Measurements from ENCODE around the gene TP53BP2.
A peak's percentile ranks its signal among the peaks of the same experiment; 100 is the strongest.

Gene TP53BP2

GRCh38 chr1:223775054-223775453, 70.7 kb downstream of the TP53BP2 start:
- DNase-seq (ENCODE audit: low read depth): peak; percentile 22
- no peak overlapping the region for H3K4me3 ChIP-seq (ENCODE audit: low read length)
- TF ChIP-seq CTCF (IDR thresholded peaks at IDR 0.05; ENCODE audit: insufficient read depth, low read depth, low read length, missing control alignments): no peak

DNA sequence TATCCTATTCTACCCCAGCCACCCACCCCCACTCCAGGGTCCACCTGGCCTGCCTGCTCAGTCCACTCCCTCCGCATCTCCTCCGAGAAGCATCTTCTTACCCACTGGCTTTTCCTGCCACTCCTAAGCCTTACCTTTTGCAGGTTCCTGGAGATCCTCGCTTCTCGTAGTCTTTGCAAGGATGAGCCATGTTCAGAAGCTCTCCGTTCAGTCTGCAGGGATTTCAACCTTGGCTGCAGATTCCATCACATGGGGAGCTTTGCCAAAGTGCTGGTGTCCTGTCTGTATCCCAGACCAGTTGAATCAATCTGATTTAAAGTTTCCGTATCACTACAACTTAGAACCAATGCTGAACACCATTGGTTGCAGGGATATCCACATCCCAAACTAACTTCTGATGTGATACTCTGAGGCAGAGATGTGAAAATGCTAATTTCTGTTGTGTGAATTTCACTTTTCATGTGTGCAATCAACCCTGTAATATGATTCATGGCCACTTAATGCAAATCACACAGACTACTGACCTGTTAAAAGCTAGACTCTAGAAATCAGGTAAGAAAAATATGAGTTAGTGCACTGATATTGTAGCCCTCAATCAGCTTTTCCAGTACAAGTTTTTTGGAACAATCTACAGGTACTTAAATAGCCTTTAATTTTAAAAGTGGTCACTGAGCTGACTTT, 71.5 kb downstream of the TP53BP2 start:
- no peak for DNase-seq (ENCODE audit: low read depth)
- no peak overlapping the region for H3K4me3 ChIP-seq (ENCODE audit: low read length)

GRCh38 chr1:223772771-223773160, 73.0 kb downstream of the TP53BP2 start:
- DNase-seq (ENCODE audit: low read depth): no peak
- H3K4me3 ChIP-seq (ENCODE audit: low read length): no peak overlapping the region
- TF ChIP-seq CTCF (IDR thresholded peaks at IDR 0.05; ENCODE audit: insufficient read depth, low read depth, low read length, missing control alignments): no peak

More for the DNA sequence above, 71.5 kb downstream of the TP53BP2 start:
- TF ChIP-seq CTCF (IDR thresholded peaks at IDR 0.05; ENCODE audit: insufficient read depth, low read depth, low read length, missing control alignments): no peak

DNA sequence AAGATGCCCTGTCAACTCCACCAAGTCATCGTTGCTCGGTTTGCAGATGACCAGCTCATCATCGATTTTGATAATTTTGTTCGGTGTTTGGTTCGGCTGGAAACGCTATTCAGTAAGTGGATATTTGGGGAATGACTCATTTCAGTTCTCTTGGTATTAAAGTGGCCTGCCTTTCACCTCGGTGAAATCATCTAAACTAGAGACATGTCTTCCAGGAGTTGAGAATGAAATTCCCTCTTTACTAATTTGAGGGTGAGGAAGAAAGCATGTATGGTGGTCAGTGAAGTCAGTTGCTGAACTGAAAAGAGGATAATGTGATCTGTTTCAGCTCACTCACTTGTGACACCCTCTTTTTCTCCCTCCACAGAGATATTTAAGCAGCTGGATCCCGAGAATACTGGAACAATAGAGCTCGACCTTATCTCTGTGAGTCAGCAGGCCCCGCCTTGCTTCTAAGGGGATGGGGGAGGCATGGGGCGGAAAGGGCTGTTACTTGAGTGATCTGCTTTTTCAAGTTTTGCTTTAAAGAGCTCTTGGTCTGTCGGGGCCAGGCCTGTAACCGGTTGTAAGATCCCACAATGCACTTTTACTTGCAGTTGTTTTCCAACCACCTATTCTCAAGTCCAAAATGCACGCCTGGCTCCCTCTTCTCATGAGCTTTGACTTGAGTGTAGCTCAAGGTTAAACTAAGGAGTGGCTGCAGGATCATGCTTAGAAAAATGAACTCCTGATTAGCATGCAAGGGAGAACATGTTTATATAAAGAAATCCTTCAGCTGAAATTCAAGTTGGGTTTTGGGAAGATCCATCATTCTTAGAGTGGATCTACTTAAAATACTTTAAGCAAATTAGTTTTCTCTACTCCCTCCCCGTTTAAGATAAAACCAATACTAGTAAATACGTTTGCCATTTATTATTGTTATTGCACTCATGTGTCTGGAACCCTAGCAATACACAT, 73.7 kb downstream of the TP53BP2 start:
- TF ChIP-seq CTCF (IDR thresholded peaks at IDR 0.05; ENCODE audit: insufficient read depth, low read depth, low read length, missing control alignments): no peak
- H3K4me3 ChIP-seq (ENCODE audit: low read length): no peak overlapping the region
- DNase-seq (ENCODE audit: low read depth): peak; percentile 72

DNA sequence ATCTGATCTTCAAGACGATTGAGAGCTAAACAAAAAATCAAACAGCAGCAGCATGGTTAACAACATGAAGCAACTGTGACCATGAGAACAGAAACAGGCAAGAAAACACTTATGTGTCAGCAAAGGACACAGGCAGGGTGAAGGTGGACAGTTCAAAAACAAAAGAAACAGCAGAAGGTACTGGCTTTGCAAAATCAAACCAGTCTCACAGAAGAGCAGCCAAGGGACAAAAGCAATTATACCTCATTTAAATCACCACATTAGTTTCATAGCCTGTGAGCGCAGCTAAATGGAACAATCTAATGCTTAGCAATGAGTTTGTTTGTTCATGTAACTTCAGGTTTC, 74.3 kb downstream of the TP53BP2 start:
- TF ChIP-seq CTCF (IDR thresholded peaks at IDR 0.05; ENCODE audit: insufficient read depth, low read depth, low read length, missing control alignments): no peak
- no peak overlapping the region for H3K4me3 ChIP-seq (ENCODE audit: low read length)
- no peak for DNase-seq (ENCODE audit: low read depth)

DNA sequence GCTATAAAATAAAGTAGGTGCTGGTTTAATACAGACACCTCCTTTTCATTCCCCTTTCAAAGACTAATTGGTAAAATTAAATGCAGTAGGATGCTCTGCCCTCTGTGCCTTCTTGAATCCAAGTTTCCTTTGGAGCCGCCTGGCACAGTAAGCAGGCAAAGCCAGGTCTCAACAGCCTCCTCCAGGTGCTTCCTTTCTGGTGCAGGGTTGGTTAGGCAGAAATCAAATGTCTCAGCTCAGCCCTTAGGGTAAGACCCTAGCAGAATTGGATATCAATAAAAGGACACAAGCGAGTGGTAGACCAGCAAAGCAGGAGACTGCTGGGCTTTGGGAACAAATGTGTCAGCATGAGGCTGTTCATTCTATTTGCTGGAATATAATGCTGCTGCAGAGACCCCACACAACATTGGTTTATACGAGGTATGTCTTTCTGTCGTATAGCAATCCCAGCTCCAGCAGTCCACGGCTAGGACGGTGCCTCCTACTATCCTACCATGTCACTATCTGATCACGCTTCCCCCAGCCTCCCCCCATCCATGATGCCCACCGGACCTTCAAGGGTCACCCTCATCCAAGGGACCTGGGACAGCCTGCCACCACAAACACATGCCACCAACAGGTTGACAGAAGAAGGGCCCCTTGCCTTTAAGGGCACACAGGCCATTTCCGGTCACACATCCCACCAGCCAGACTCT, 75.0 kb downstream of the TP53BP2 start:
- no peak overlapping the region for H3K4me3 ChIP-seq (ENCODE audit: low read length)
- DNase-seq (ENCODE audit: low read depth): no peak

More for the DNA sequence above, 75.0 kb downstream of the TP53BP2 start:
- no peak for TF ChIP-seq CTCF (IDR thresholded peaks at IDR 0.05; ENCODE audit: insufficient read depth, low read depth, low read length, missing control alignments)
